ENCODE results near the gene MOV10. TPM values are rescaled to one million over a fixed set of nuclear protein-coding genes. Genes with fewer than 3 reads are reported as not detected.

MOV10 gene
- total and polyA plus RNA-seq, 2 of the 8 experiments (the other 6 are each of a cell fraction or from before 2014, with no cell fraction given) = 57.3 to 109 TPM

DNA sequence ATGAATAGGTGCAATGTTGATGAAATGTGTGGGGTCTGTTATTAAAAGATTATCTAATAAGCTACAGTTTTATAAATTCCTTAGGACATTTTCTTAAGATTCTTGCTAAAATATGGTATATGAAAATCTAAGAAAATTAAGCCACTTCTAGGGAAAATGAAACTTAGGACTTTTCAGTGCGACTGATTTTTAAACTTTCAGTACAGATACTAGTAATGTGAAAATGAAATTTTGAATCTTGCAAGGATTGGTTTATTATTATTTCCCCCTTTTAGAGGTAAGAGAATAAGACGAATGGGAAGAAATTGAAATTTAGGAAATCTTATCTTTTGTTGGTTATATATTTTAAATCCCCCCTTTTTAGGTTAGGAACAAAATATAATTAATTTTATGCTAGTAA lies 38.4 kb upstream of the MOV10 start:
- Histone ChIP-seq H4K8ac (ENCODE audit: extremely low read depth, insufficient read depth, low read length) (no peak overlapping the region), H3K27me3 (replicated peaks in 1 of 4; ENCODE audit: control insufficient read depth in 3 of 4, extremely low read depth in 1 of 4, insufficient read depth in 3 of 4, low read length in 3 of 4) (no peaks in the 10 kb centered on the region), H4K5ac (ENCODE audit: insufficient read length, low read depth, low read length) (no peak overlapping the region), H3K56ac (replicated peaks; ENCODE audit: insufficient read length, low read depth, low read length) (no peak overlapping the region), H2AFZ (ENCODE audit: low read length) (no peak overlapping the region), H3K79me1 (ENCODE audit: low read depth, low read length) (no peaks in the 10 kb centered on the region), H3K4me3 (ENCODE audit: extremely low read depth in 1 of 4, insufficient read depth in 2 of 4, low read depth in 3 of 4, low read length in 4 of 4) (no peak overlapping the region), H4K91ac (replicated peaks; ENCODE audit: insufficient read length, low read length) (no peak overlapping the region), H3K4me2 (ENCODE audit: insufficient read depth in 1 of 2, low read depth in 2 of 2, low read length in 2 of 2) (no peak overlapping the region), H3K18ac (ENCODE audit: extremely low read depth, low read length) (no peak overlapping the region), H3K9ac (replicated peaks in 1 of 4; ENCODE audit: extremely low read depth in 1 of 4, low read depth in 3 of 4, low read length in 3 of 4) (no peak overlapping the region), H2AK5ac (ENCODE audit: low read depth, low read length) (no peak overlapping the region), H3K9me3 (ENCODE audit: insufficient read depth in 2 of 2, low read depth in 1 of 2, low read length in 1 of 2) (no peaks in the 10 kb centered on the region), H2BK5ac (ENCODE audit: low read depth, low read length) (no peak overlapping the region), H4K20me1 (replicated peaks in 1 of 2; ENCODE audit: control insufficient read depth in 1 of 2, insufficient read depth in 2 of 2, low read length in 2 of 2) (peaks cover 7 to 9% of the 10 kb centered on the region in 2 experiments), H3K27ac (ENCODE audit: low read depth, low read length) (no peak overlapping the region), H2BK12ac (ENCODE audit: low read depth, low read length) (no peak overlapping the region), H3K4ac (replicated peaks; ENCODE audit: insufficient read length, low read depth, low read length) (no peak overlapping the region), H3K36me3 (ENCODE audit: control insufficient read depth in 2 of 4, insufficient read depth in 4 of 4, low read length in 3 of 4) (peaks cover 0 to 4% (median 0%) of the 10 kb centered on the region in 4 experiments; a peak in 2 of 8 replicates), H2BK15ac (ENCODE audit: low read length) (no peak overlapping the region), H2BK120ac (replicated peaks; ENCODE audit: low read depth, low read length) (no peak overlapping the region), H3K14ac (ENCODE audit: insufficient read length) (no peak overlapping the region), H2BK20ac (ENCODE audit: low read length) (no peak overlapping the region), H3K79me2 (ENCODE audit: control insufficient read depth in 1 of 2, insufficient read depth in 2 of 2, low read length in 2 of 2) (peaks cover 9 to 81% of the 10 kb centered on the region in 2 experiments; a peak in 3 of 4 replicates), H3K4me1 (replicated peaks in 1 of 4; ENCODE audit: control insufficient read depth in 3 of 4, insufficient read depth in 4 of 4, low read length in 3 of 4) (no peaks in the 10 kb centered on the region), H3K23ac (ENCODE audit: insufficient read length) (no peak overlapping the region), H3K23me2 (ENCODE audit: low read depth, low read length) (no peaks in the 10 kb centered on the region)
- TF ChIP-seq KDM5A (IDR thresholded peaks at IDR 0.05; ENCODE audit: low read length) (no peak), TAF1 (IDR thresholded peaks at IDR 0.05; ENCODE audit: low read depth, low read length) (no peak)
- TF ChIP-seq, protein P1, sequence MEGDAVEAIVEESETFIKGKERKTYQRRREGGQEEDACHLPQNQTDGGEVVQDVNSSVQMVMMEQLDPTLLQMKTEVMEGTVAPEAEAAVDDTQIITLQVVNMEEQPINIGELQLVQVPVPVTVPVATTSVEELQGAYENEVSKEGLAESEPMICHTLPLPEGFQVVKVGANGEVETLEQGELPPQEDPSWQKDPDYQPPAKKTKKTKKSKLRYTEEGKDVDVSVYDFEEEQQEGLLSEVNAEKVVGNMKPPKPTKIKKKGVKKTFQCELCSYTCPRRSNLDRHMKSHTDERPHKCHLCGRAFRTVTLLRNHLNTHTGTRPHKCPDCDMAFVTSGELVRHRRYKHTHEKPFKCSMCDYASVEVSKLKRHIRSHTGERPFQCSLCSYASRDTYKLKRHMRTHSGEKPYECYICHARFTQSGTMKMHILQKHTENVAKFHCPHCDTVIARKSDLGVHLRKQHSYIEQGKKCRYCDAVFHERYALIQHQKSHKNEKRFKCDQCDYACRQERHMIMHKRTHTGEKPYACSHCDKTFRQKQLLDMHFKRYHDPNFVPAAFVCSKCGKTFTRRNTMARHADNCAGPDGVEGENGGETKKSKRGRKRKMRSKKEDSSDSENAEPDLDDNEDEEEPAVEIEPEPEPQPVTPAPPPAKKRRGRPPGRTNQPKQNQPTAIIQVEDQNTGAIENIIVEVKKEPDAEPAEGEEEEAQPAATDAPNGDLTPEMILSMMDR (IDR thresholded peaks at IDR 0.05; ENCODE audit: control extremely low read depth in 1 of 3, insufficient read depth in 1 of 3, low read depth in 1 of 3, low read length in 3 of 3) = no peak
- TF ChIP-seq, protein P2, sequence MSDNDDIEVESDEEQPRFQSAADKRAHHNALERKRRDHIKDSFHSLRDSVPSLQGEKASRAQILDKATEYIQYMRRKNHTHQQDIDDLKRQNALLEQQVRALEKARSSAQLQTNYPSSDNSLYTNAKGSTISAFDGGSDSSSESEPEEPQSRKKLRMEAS (IDR thresholded peaks at IDR 0.05) = no peak
- ChIA-PET CTCF (ENCODE audit: partially characterized antibody) (interaction anchor here (0.6 to 1.3 kb wide), 2 partner anchors 11 to 339 kb away, joined by 3 to 4 read pairs; no protein-coding TSS in a partner anchor), POLR2A (ENCODE audit: partially characterized antibody) (interaction anchor here (0.7 to 1.5 kb wide), 7 partner anchors 17 to 129 kb away, joined by 3 read pairs; partner anchors contain the start of genes MOV10 and ST7L)
- no peak for FAIRE-seq
- 78% methylated on average over 2 of the region's 2 CpGs; no CpG with 5 or more reads in 1 of the 2 experiments for WGBS, 2 experiments (ENCODE audit: extremely low coverage in 1 of 2, insufficient coverage in 1 of 2, insufficient read length in 1 of 2, insufficient replicate concordance in 2 of 2, low coverage in 1 of 2, low lambda C conversion rate in 2 of 2, missing lambda C conversion rate in 1 of 2)
- DNase-seq (ENCODE audit: low read depth in 1 of 2, low spot score in 2 of 2) = no peak
